Large intestine (tissue), 3 donors: Measurements from ENCODE around the gene ATP5F1B. TPM values are rescaled to one million over a fixed set of nuclear protein-coding genes. Genes with fewer than 3 reads are reported as not detected.

ENCODE experiments used
- DNase-seq, 2 donors: peaks; one replicate each; pipeline versions ENCODE4 v3.0.0 to v3.0.0-alpha.2; 2013
- H3K27ac ChIP-seq: one replicate; pipeline ENCODE4 v1.5.1; 2013; ENCODE audit warnings: low read length
- H3K27me3 ChIP-seq: 2 replicates; pipeline ENCODE4 v1.6.1; 2013; ENCODE audit warnings: low read length; ENCODE audit not compliant: control insufficient read depth, insufficient read depth
- H3K36me3 ChIP-seq: 2 replicates; pipeline ENCODE4 v1.6.1; 2013; ENCODE audit warnings: low read length; ENCODE audit not compliant: control insufficient read depth, insufficient read depth
- H3K4me1 ChIP-seq: one replicate; pipeline ENCODE4 v1.6.1; 2013; ENCODE audit warnings: low read length; ENCODE audit not compliant: control insufficient read depth, insufficient read depth
- H3K4me3 ChIP-seq: one replicate; pipeline ENCODE4 v1.5.1; 2013; ENCODE audit warnings: low read length
- H3K9me3 ChIP-seq: one replicate; pipeline ENCODE4 v1.6.1; 2013; ENCODE audit warnings: mild to moderate bottlenecking, low read depth, low read length, moderate library complexity; ENCODE audit not compliant: control insufficient read depth
- WGBS: methylation state at CpG from one replicate; pipeline ENCODE4 v1.1.5; 2013; ENCODE audit warnings: low lambda C conversion rate; ENCODE audit not compliant: insufficient coverage; 5-methylcytosine and 5-hydroxymethylcytosine counted together
- polyA plus RNA-seq: library from polyadenylated mRNA; unstranded; fragments of 120-200 nt; gene quantifications from one replicate; pipeline ENCODE4 v1.2.1, GENCODE V29; 2013

Gene ATP5F1B
- polyA plus RNA-seq, 1 donor, result 583 TPM

DNA sequence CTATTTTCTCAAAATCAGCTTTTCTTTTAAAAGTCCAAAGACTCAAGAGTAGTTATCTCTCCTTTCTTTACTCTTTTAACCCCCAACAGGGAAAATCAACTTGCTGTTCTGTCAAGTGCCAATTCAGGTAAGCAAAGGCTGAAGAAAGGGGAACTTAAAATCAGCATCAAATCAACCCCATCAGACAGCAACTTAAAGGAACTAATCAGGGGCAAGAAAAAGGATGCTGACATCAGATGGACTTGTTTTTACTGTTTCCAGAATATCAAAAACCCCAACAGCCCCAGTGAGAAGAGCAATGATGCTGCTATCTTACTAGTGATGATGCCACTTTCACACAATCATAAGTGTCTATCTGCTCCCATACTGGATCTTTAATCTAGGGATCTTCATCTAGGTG, 19.1 kb downstream of the ATP5F1B start:
- H3K4me3 ChIP-seq, result no peak overlapping the region

DNA sequence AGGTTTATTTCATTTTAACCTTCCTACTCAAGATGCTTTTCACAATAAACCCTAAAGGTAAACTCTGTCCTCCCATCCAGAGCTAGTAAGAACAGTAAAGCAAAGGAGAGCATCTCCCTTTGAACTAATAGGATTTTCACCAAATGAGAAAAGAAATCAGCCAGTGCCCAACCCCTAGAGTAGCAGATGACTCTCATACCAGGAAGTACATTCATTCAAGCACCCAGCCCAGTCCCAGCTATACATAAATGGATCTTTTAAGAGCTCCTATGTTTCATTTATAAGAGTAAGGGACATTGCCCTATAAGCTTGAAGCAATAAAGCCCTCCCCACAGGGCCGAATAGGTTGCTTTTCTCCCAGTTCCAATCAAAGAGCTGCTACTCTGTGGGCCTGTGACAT, 23.2 kb downstream of the ATP5F1B start:
- no peak overlapping the region for H3K27ac ChIP-seq
- peaks cover 38% of the 10 kb centered on the region for H3K36me3 ChIP-seq
- H3K4me3 ChIP-seq, result no peak overlapping the region
- H3K9me3 ChIP-seq, result no peaks in the 10 kb centered on the region
- H3K27me3 ChIP-seq, result no peaks in the 10 kb centered on the region
- WGBS, result no CpG with 5 or more reads among the region's 1 CpG
- no peak for DNase-seq
- no peaks in the 10 kb centered on the region for H3K4me1 ChIP-seq

More for the DNA sequence above, 19.1 kb downstream of the ATP5F1B start:
- Histone ChIP-seq H3K36me3 (peaks cover 17% of the 10 kb centered on the region), H3K27ac (no peak overlapping the region), H3K27me3 (no peaks in the 10 kb centered on the region), H3K9me3 (no peaks in the 10 kb centered on the region), H3K4me1 (peaks cover 11% of the 10 kb centered on the region)
- DNase-seq, result no peak

GRCh38 chr12:56616925-56617324, 28.9 kb downstream of the ATP5F1B start:
- H3K4me3 ChIP-seq, result no peak overlapping the region
- H3K27me3 ChIP-seq, result no peaks in the 10 kb centered on the region
- no peaks in the 10 kb centered on the region for H3K9me3 ChIP-seq
- H3K4me1 ChIP-seq, result no peaks in the 10 kb centered on the region
- no peak for DNase-seq
- no peak overlapping the region for H3K27ac ChIP-seq
- H3K36me3 ChIP-seq, result peaks cover 76% of the 10 kb centered on the region

- no peaks in the 10 kb centered on the region for H3K27me3 ChIP-seq
- no peak overlapping the region for H3K27ac ChIP-seq
- WGBS, result no CpG with 5 or more reads among the region's 3 CpGs
- H3K4me1 ChIP-seq, result no peaks in the 10 kb centered on the region
- no peak for DNase-seq
- H3K9me3 ChIP-seq, result no peaks in the 10 kb centered on the region
- H3K36me3 ChIP-seq, result peaks cover 81% of the 10 kb centered on the region
- no peak overlapping the region for H3K4me3 ChIP-seq
Measured at GRCh38 chr12:56616244-56616643, 29.5 kb downstream of the ATP5F1B start.

- Histone ChIP-seq H3K36me3 (peaks cover 86% of the 10 kb centered on the region), H3K4me1 (no peaks in the 10 kb centered on the region)
- 100% methylated on average over 1 of the region's 8 CpGs for WGBS
Measured at GRCh38 chr12:56614627-56615026, 31.2 kb downstream of the ATP5F1B start.

GRCh38 chr12:56604355-56604754, 41.4 kb downstream of the ATP5F1B start:
- H3K4me3 ChIP-seq, result no peak overlapping the region
- peaks cover 85% of the 10 kb centered on the region for H3K36me3 ChIP-seq
- no peak overlapping the region for H3K27ac ChIP-seq
- no peak for DNase-seq
- H3K27me3 ChIP-seq, result no peaks in the 10 kb centered on the region
- H3K9me3 ChIP-seq, result no peaks in the 10 kb centered on the region
- no peaks in the 10 kb centered on the region for H3K4me1 ChIP-seq
- no CpG with 5 or more reads among the region's 3 CpGs for WGBS

More at GRCh38 chr12:56614627-56615026, 31.2 kb downstream of the ATP5F1B start:
- Histone ChIP-seq H3K9me3 (no peaks in the 10 kb centered on the region), H3K27me3 (no peaks in the 10 kb centered on the region), H3K27ac (no peak overlapping the region), H3K4me3 (no peak overlapping the region)
- no peak for DNase-seq

- Histone ChIP-seq H3K4me3 (no peak overlapping the region), H3K27ac (no peak overlapping the region), H3K4me1 (no peaks in the 10 kb centered on the region), H3K36me3 (peaks cover 97% of the 10 kb centered on the region), H3K9me3 (no peaks in the 10 kb centered on the region), H3K27me3 (no peaks in the 10 kb centered on the region)
- WGBS, result 100% methylated on average over 1 of the region's 3 CpGs
- DNase-seq, result no peak
Measured at GRCh38 chr12:56602239-56602638, 43.5 kb downstream of the ATP5F1B start.

GRCh38 chr12:56601503-56601902, 44.3 kb downstream of the ATP5F1B start:
- WGBS, result no CpG with 5 or more reads among the region's 3 CpGs
- Histone ChIP-seq H3K9me3 (no peaks in the 10 kb centered on the region), H3K27me3 (no peaks in the 10 kb centered on the region), H3K4me1 (no peaks in the 10 kb centered on the region), H3K36me3 (peaks cover 97% of the 10 kb centered on the region), H3K27ac (no peak overlapping the region), H3K4me3 (no peak overlapping the region)
- DNase-seq, result no peak

GRCh38 chr12:56600753-56601152, 45.0 kb downstream of the ATP5F1B start:
- Histone ChIP-seq H3K36me3 (peaks cover 93% of the 10 kb centered on the region), H3K4me1 (no peaks in the 10 kb centered on the region), H3K4me3 (no peak overlapping the region), H3K27me3 (no peaks in the 10 kb centered on the region), H3K9me3 (no peaks in the 10 kb centered on the region), H3K27ac (no peak overlapping the region)
- no CpG with 5 or more reads among the region's 6 CpGs for WGBS
- no peak for DNase-seq

GRCh38 chr12:56599797-56600196, 46.0 kb downstream of the ATP5F1B start:
- H3K4me3 ChIP-seq, result no peak overlapping the region
- H3K27me3 ChIP-seq, result no peaks in the 10 kb centered on the region
- H3K4me1 ChIP-seq, result no peaks in the 10 kb centered on the region
- peaks cover 89% of the 10 kb centered on the region for H3K36me3 ChIP-seq
- no peak for DNase-seq
- no peaks in the 10 kb centered on the region for H3K9me3 ChIP-seq
- no peak overlapping the region for H3K27ac ChIP-seq
- no CpG with 5 or more reads among the region's 10 CpGs for WGBS

GRCh38 chr12:56599041-56599440, 46.7 kb downstream of the ATP5F1B start:
- Histone ChIP-seq H3K4me3 (no peak overlapping the region), H3K4me1 (no peaks in the 10 kb centered on the region), H3K27ac (no peak overlapping the region), H3K27me3 (no peaks in the 10 kb centered on the region), H3K9me3 (no peaks in the 10 kb centered on the region), H3K36me3 (peaks cover 82% of the 10 kb centered on the region)
- DNase-seq, result no peak
- WGBS, result no CpG with 5 or more reads among the region's 15 CpGs
